HEK293 (cell line): ENCODE measurements around the gene GMEB2.

Source experiments
- BCL6B ChIP-seq: fragments of 450-650 bp; formaldehyde crosslinking; IDR thresholded peaks from 2 replicates; pipeline ENCODE4 v1.5.1; 2017; ENCODE audit warnings: missing biosample characterization, missing genetic modification characterization
- CTCF ChIP-seq: fragments of 450-650 bp; formaldehyde crosslinking; IDR thresholded peaks from 2 replicates; pipeline ENCODE4 v1.5.1; 2016; ENCODE audit warnings: missing biosample characterization, missing genetic modification characterization
- ZBTB17 ChIP-seq: fragments of 450-650 bp; formaldehyde crosslinking; IDR thresholded peaks from 2 replicates; pipeline ENCODE4 v1.5.1; 2016; ENCODE audit warnings: missing biosample characterization, missing genetic modification characterization
- ZNF121 ChIP-seq: fragments of 450-650 bp; formaldehyde crosslinking; IDR thresholded peaks from 2 replicates; pipeline ENCODE4 v1.5.1; 2016; ENCODE audit warnings: missing biosample characterization, missing genetic modification characterization
- ZNF140 ChIP-seq: fragments of 450-650 bp; formaldehyde crosslinking; IDR thresholded peaks from 2 replicates; pipeline ENCODE4 v1.5.1; 2016; ENCODE audit warnings: missing biosample characterization, missing genetic modification characterization
- ZNF518A ChIP-seq: fragments of 450-650 bp; formaldehyde crosslinking; conservative IDR thresholded peaks from 2 replicates; pipeline ENCODE4 v1.5.1; 2016; ENCODE audit warnings: low read depth, missing biosample characterization, missing genetic modification characterization
- ZNF530 ChIP-seq: fragments of 450-650 bp; formaldehyde crosslinking; IDR thresholded peaks from 2 replicates; pipeline ENCODE4 v1.5.1; 2016; ENCODE audit warnings: low read depth, missing biosample characterization, missing genetic modification characterization
- ZNF548 ChIP-seq: fragments of 450-650 bp; formaldehyde crosslinking; IDR thresholded peaks from 2 replicates; pipeline ENCODE4 v1.5.1; 2016; ENCODE audit warnings: missing biosample characterization, missing genetic modification characterization
- ZNF747 ChIP-seq: fragments of 450-650 bp; formaldehyde crosslinking; IDR thresholded peaks from 2 replicates; pipeline ENCODE4 v1.5.1; 2016; ENCODE audit warnings: missing biosample characterization, missing genetic modification characterization
- ZNF792 ChIP-seq: fragments of 450-650 bp; formaldehyde crosslinking; IDR thresholded peaks from 2 replicates; pipeline ENCODE4 v1.5.1; 2016; ENCODE audit warnings: missing biosample characterization, missing genetic modification characterization

- TF ChIP-seq ZNF121 (tag by site-specific recombination) (no peak), ZNF140 (tag by site-specific recombination) (no peak), ZNF518A (tag by site-specific recombination) (no peak), ZNF792 (tag by site-specific recombination) (no peak), ZNF530 (tag by site-specific recombination) (no peak), CTCF (tag by site-specific recombination) (no peak), ZBTB17 (no peak), ZNF548 (tag by site-specific recombination) (no peak), ZNF747 (tag by site-specific recombination) (no peak), BCL6B (tag by site-specific recombination) (no peak)
These were observed 81.9 kb downstream of the GMEB2 start for GRCh38 chr20:63544958-63545516.
